Panc1 (cell line): ENCODE results near the gene TTC28.

Experiments used
- POLR2AphosphoS5 ChIP-seq: IDR thresholded peaks from 2 replicates; pipeline ENCODE4 v1.6.1; 2012; ENCODE audit warnings: mild to moderate bottlenecking, low read depth, low read length, moderate library complexity
- SIN3A ChIP-seq: IDR thresholded peaks from 2 replicates; pipeline ENCODE4 v1.6.1; 2012; ENCODE audit warnings: low read depth, mild to moderate bottlenecking, low read length, moderate library complexity, borderline replicate concordance; ENCODE audit not compliant: insufficient read depth
- TF ChIP-seq, protein P1 (sequence below): fragments of 450-650 bp; IDR thresholded peaks from 2 replicates; pipeline ENCODE4 v1.5.1; 2017; ENCODE audit warnings: mild to moderate bottlenecking
- TF ChIP-seq, protein P2 (sequence below), 2 experiments: IDR thresholded peaks; 2 replicates each; pipeline ENCODE4 v1.6.1; 2011 to 2012; ENCODE audit warnings: low read depth in 2 of 2, control low read depth in 1 of 2, low read length in 1 of 2, mild to moderate bottlenecking in 1 of 2, moderate library complexity in 1 of 2; ENCODE audit not compliant: insufficient read depth in 1 of 2

DNA sequence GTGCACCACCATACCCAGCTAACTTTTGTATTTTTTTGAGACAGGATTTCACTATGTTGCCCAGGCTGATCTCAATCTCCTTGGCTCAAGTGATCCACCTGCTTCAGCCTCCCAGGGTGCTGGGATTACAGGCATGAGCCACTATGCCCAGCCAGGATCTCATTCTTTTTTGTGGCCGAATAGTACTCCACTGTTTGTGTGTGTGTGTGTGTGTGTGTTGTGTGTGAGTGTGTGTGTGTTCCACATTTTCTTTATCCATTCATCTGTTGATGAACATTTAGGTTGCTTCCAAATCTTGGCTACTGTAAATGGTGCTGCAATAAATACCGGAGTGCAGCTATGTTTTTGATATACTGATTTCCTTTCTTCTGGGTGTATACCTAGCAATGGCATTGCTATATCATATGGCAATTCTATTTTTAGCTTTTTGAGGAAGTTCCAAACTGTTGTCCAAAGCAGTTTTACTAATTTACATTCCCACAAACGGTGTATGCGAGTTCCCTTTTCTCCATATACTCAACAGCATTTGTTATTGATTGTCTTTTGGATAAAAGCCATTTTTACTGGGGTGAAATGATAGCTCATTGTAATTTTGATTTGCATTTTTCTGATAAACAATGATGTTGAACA, 105.4 kb downstream of the TTC28 start:
- TF ChIP-seq, protein P1, sequence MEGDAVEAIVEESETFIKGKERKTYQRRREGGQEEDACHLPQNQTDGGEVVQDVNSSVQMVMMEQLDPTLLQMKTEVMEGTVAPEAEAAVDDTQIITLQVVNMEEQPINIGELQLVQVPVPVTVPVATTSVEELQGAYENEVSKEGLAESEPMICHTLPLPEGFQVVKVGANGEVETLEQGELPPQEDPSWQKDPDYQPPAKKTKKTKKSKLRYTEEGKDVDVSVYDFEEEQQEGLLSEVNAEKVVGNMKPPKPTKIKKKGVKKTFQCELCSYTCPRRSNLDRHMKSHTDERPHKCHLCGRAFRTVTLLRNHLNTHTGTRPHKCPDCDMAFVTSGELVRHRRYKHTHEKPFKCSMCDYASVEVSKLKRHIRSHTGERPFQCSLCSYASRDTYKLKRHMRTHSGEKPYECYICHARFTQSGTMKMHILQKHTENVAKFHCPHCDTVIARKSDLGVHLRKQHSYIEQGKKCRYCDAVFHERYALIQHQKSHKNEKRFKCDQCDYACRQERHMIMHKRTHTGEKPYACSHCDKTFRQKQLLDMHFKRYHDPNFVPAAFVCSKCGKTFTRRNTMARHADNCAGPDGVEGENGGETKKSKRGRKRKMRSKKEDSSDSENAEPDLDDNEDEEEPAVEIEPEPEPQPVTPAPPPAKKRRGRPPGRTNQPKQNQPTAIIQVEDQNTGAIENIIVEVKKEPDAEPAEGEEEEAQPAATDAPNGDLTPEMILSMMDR = no peak
- TF ChIP-seq, protein P2, sequence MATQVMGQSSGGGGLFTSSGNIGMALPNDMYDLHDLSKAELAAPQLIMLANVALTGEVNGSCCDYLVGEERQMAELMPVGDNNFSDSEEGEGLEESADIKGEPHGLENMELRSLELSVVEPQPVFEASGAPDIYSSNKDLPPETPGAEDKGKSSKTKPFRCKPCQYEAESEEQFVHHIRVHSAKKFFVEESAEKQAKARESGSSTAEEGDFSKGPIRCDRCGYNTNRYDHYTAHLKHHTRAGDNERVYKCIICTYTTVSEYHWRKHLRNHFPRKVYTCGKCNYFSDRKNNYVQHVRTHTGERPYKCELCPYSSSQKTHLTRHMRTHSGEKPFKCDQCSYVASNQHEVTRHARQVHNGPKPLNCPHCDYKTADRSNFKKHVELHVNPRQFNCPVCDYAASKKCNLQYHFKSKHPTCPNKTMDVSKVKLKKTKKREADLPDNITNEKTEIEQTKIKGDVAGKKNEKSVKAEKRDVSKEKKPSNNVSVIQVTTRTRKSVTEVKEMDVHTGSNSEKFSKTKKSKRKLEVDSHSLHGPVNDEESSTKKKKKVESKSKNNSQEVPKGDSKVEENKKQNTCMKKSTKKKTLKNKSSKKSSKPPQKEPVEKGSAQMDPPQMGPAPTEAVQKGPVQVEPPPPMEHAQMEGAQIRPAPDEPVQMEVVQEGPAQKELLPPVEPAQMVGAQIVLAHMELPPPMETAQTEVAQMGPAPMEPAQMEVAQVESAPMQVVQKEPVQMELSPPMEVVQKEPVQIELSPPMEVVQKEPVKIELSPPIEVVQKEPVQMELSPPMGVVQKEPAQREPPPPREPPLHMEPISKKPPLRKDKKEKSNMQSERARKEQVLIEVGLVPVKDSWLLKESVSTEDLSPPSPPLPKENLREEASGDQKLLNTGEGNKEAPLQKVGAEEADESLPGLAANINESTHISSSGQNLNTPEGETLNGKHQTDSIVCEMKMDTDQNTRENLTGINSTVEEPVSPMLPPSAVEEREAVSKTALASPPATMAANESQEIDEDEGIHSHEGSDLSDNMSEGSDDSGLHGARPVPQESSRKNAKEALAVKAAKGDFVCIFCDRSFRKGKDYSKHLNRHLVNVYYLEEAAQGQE (IDR thresholded peaks at IDR 0.05; ENCODE audit: insufficient read depth in 1 of 2, low read depth in 2 of 2, low read length in 1 of 2) = no peak
- no peak for TF ChIP-seq POLR2AphosphoS5
- no peak for TF ChIP-seq SIN3A
